Fibroblast of skin of back (primary cell): Measurements from ENCODE around the gene CDC42SE1.

Experiments
- DNase-seq: peaks from one replicate; pipeline ENCODE4 v3.0.0-alpha.2; 2013

CDC42SE1 gene

DNA sequence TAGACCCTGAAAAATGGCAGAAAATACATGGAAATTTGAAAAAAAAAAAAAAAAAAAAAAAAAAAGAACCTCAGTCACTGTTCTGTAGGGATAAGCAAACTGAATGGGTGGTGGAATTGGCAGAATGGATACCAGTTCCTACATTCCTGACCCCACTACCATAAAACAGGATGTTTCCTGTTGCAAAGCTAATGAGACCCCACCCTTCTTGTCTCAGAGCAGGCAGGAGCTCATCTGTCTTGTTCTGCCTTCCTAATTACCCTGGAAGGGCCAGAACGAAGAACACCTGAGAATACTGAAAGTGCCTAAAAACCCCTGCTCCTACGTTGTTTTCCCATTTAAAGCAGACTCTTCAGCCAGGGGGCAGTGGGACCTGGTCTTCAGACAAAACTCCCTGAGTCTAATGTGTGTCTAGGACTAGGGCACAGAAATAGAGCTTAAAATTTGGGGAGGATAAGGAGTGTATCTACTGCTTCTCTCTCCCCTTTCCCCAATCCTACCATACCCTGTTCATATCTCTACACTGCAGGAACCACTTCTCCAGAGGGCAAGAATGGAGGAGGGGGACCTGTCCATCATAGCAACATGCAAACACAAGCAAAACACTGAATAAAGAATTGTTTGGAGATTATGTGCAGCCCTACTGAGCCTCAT lies 7.9 kb downstream of the CDC42SE1 start:
- DNase-seq, result no peak

DNA sequence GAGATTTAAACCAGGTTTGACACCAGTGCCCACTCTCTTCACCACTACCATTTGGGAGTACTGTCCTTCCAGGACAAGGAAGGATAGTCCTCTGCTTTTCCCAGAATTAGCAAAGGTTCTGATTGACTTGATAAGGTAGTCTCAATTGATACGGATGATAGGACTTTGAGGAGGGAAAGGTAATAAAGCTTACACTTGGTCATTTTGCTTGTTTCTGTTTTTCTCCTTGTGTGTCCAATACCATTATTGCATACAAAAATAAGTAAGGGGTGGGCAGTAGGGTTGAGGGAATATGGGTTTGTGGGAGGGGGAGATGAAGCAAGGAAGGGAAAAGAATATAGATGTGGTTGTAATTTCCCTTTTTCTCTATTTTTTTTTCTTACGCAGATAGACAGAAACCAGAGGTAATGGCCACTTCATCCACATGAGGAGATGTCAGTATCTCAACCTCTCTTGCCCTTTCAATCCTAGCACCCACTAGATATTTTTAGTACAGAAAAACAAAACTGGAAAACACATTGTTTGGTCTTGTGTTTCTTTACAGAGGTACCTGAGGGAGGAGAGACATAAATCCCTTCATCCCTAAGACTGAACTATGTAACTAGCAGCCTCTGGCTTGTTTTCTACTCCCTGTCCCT lies 9.3 kb downstream of the CDC42SE1 start:
- DNase-seq, result no peak

DNA sequence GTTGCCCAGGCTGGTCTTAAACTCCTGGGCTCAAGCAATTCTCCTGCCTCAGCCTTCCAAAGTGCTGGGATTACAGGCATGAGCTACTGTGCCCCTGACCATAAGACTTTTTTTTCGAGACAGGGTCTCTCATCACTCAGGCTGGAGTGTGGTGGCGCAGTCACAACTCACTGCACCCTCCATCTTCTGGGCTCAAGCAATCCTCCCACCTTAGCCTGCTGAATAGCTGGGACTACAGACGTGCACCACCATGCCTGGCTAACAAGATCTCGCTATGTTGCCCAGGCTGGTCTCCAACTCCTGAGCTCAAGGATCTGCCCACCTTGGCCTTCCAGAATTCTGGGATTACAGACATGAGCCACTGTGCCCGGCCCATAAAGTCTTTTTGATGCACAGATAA lies 10.0 kb downstream of the CDC42SE1 start:
- no peak for DNase-seq

DNA sequence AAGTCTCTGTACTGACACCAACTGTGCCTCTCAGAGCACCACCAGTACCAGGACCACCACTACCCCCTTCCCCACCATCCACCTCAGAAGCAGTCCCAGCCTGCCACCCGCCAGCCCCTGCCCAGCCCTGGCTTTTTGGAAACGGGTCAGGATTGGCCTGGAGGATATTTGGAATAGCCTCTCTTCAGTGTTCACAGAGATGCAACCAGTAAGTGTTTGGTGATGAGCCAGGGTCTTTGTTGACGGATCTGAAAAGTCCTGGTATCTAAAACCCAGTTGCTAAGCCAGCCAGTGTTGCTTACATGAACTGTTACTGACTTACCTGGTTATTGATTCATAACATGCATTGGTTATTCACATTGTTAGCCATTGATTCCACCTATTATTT lies 10.8 kb downstream of the CDC42SE1 start:
- DNase-seq, result no peak

DNA sequence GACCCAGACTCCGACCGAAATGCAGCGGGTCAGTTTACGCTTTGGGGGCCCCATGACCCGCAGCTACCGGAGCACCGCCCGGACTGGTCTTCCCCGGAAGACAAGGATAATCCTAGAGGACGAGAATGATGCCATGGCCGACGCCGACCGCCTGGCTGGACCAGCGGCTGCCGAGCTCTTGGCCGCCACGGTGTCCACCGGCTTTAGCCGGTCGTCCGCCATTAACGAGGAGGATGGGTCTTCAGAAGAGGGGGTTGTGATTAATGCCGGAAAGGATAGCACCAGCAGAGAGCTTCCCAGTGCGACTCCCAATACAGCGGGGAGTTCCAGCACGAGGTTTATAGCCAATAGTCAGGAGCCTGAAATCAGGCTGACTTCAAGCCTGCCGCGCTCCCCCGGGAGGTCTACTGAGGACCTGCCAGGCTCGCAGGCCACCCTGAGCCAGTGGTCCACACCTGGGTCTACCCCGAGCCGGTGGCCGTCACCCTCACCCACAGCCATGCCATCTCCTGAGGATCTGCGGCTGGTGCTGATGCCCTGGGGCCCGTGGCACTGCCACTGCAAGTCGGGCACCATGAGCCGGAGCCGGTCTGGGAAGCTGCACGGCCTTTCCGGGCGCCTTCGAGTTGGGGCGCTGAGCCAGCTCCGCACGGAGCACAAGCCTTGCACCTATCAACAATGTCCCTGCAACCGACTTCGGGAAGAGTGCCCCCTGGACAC lies 11.3 kb downstream of the CDC42SE1 start:
- DNase-seq, result peak; percentile 65

DNA sequence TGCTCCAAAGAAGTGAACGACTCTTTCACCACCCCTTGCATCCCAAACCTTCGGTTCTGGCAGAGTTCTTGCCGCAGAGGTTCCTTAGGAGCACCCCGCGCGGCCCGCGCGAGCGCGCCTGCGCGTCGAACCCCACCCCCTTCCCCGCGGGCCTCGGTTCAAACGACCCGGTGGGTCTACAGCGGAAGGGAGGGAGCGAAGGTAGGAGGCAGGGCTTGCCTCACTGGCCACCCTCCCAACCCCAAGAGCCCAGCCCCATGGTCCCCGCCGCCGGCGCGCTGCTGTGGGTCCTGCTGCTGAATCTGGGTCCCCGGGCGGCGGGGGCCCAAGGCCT lies 11.9 kb downstream of the CDC42SE1 start, which contains the start of gene C1orf56:
TSS of gene C1orf56 (plus strand) at position 161 of the 334 bp plus-strand sequence. CDS start at position 258, 97 bp downstream.
- DNase-seq, result peak; percentile 64

DNA sequence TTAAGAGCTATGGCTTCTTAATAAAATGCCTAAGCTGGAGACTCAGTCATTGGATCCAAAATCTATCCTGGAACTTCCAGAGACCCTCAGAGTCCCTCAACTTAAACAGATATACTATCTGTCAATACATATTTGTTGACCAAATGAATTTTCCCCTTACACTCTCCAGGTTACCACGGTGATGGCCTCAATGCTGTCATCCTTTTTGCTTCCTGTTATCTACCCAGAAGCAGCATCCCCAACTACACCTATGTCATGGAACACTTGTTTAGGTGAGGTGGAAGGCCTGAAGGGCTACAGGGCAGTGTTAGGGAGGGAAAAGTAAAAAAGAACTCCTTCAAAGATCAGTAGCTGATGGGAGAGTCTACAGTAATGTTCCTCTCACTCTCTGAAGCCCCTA lies 16.3 kb downstream of the CDC42SE1 start:
- no peak for DNase-seq

DNA sequence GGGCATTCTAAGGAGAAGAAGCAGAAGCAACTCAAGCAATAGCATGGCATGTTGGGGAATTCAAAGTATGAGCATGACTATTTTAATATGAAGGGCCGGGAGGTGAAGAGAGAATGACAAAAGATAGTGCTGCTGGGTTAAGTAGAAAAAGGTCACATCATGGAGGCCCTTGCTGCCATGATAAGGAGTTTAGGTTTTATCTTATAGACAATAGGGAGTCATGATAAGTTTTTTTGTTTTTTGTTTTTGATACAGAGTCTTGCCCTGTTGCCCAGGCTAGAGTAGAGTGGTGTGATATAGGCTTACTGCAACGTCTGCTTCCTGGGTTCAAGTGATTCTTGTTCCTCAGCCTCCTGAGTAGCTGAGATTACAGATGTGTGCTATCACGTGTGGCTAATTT lies 19.9 kb downstream of the CDC42SE1 start:
- DNase-seq, result no peak

DNA sequence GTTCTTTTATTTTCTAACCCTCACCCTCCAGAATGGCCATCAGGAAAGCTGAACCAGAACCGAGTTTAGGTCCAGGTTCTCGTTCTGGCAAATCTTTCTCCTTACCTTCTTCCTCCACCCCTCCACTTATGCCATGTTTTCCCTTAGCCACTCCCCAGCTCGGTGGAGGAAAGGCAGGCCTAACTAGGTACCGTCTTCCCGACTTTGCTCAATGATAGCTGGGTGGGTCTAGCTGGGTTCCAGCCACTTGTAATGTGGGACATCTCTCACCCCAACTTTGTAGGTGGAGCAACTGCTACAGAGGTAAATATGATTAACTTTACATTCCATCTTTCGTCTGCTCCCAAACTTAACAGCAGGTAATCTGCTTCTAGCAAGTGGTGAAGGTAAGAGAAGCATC lies 22.4 kb downstream of the CDC42SE1 start:
- no peak for DNase-seq

DNA sequence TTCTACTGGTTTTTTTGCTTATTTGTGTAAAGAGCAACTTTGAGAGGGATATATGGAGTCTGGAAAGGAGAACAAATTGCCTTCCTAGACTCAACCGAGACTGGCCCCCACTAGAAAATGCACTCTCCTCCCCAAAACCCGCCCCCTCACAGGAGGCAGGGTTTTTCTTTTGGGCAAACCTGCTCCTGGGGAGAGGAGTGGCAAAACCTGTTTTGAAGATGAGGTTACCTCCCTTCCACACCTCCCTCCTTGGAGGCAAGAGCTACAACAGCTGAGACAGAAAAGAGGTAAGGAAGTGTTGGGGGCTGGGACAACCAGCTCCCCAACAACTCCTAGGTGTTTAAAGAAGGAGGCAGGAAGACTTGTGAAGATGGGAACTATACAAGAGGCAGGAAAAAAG lies 23.1 kb downstream of the CDC42SE1 start, which contains the start of gene BNIPL:
TSS of gene BNIPL (plus strand) at position 231 of the 400 bp plus-strand sequence. CDS start at position 371, 140 bp downstream.
- DNase-seq, result no peak

DNA sequence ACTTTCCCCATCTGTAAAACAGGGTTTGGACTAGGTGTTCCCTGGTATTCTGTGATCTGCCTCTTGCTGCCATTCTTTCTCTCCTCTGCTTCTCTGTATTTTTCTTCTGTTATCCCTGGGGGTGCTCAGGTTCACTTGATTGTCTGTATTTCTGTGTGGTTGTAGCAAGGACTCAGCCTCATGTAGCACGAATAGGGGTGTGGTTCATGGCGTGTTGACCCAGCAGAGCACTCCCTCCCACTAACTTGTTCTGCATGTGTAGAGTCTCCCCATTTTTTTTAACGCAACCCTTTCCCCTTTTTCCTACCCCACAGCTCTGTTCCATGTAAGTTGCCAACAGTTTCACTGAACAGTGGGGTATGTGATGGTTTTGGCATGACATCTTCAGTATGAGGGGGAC lies 24.3 kb downstream of the CDC42SE1 start:
- DNase-seq, result no peak

DNA sequence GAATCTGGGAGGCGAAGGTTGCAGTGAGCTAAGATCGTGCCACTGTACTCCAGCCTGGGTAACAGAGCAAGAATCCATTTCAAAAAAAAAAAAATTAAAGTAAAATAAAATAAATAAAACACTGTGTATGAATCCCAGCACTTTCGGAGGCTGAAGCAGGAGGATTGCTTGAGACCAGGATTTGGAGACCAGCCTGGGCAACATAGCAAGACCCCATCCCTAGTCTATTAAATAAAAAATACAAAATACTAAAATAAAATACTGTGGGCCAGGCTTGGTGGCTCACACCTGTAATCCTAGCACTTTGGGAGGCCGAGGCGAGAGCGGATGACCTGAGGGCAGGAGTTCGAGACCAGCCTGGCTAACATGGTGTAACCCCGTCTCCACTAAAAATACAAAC lies 27.3 kb downstream of the CDC42SE1 start:
- no peak for DNase-seq

DNA sequence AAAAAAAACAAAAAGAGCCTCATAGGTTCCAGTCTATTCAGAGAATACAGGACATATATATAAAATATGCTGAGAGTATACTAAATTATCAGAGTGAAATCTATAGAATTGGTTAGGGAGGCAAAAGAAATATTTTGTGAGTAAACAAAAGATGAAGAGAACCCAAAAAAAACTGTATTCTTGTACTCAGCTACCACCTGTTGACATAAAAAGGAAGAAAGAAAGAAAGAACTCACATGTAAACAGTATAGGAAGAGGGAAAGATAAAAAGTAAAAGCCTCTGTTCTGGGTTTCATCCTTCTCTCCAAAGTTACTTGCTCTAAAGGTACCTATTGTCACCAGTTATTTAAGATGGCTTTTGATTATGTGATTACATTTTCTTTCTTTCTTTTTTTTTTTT lies 33.0 kb downstream of the CDC42SE1 start:
- no peak for DNase-seq

DNA sequence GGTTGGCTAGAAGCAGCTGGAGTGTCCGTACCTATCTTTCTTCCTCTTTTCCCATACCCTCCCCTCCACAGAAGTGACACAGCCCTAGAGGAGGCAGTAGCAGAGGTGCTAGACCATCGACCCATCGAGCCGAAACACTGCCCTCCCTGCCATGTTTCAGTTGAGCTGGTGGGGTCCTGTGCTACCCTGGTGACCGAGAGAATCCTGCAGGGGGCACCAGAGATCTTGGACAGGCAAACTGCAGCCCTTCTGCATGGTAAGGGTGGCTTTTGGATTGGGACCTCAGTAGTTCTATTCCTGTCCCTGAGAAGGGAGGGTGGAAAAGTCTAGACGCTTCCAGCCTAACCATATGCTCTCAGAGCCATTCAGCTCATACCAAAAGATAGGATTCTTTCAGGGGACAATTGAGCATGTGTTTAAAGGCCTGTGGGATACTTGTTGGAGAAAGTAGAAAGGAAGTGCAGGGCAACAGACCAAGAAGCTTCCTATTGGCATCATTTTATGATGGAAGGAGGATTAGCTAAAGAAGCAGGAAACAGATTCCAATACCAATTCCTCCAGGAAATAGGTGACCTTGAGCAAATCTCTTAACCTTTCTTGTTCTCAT lies 34.8 kb downstream of the CDC42SE1 start:
- peak; percentile 60 for DNase-seq

DNA sequence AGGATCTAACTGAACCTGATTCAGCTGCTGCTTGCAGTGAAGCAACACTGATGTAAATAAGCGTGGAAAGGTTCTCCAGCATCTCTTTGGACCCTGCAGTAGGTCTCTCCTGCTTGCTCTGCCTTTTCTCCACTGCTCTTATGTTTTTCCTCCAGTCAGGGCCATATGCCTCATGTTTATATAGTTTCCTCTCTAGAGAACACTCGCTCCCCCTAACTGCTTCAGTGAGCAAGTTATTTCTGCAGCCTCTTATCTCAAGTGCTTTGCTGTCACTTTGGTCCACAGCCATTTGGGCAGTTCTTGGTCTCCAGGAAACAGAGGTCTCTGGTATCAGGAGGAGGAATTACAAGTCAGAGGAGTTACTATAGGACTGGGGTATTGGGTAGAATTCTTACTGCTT lies 45.9 kb downstream of the CDC42SE1 start:
- no peak for DNase-seq

DNA sequence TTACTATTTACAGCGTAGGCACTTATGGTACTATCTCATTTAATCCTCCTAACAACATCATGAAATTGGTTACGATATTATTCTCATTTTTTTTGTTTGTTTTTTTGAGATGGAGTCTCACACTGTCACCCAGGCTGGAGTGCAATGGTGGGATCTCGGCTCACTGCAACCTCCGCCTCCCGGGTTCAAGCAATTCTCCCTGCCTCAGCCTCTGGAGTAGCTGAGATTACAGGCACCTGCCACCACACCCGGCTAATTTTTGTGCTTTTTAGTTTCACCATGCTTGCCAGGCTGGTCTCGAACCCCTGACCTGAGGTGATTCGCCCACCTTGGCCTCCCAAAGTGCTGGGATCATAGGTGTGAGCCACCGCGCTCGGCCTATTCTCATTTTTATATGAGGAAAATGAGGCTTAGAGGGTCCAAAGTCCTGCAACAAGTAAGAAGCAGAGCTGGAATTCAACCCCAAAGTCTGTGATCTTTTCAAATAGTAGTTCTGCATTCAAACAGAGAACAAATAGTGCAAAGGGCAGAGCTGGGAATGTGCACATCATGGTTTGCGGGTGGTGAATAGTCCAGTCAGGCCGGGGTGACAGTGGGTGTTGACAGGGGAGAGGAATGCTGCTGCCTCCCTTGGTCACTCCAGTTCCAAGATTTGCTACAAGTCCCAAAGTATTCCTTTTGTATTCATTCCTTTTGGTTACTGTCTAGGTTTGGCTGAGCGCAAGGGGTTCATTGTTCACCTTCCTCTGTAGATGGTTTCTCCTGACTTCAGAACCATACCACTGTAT lies 46.5 kb downstream of the CDC42SE1 start:
- DNase-seq, result no peak

DNA sequence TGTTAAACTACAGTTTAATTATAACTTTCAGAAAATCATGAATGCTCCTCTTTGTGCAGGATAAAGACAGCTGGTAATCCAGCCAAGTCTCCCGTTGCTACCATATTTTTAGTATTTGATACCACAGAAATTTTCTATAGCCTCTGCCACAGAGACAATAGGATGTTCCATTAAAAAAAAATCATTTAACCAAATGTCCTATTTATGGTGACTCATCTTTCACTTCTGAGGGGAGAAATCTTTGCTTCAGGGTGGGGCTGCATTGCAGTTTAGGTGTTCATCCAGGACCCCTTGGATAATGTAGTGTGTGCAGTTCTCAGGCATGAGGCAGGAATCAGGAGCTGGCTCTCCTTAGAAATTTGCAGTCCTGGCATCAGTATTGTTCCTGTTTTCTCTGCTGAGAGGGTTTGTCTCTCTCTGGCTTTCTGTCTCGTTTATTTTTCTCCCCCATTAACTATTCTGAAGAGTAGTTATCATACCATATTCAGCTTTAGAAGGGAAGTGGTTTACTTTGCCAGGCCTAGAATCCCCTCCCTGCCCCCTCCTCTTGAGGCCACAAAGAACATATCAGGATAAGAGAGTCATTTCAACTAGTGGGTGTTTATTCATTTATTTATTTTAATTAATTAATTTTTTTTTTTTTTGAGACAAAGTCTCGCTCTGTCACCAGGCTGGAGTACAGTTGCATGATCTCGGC lies 48.1 kb downstream of the CDC42SE1 start:
- peak; percentile 23 for DNase-seq

DNA sequence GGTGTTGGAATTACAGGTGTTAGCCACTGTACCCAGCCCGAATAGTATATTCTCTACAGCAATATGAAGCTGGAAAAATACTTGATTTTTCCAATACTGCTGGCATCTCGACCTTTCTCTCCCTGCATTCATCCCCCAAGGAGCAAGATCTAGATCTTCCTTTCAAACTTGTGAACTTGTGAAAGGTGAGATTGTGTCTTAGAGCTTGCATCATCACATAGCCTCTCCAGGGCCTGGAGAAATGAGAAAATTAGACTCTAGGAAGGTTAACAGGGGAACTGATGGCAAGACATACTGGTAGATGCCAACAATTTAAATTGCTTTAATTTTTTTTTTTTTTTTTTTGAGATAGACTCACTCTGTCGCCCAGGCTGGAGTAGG lies 49.1 kb downstream of the CDC42SE1 start:
- DNase-seq, result no peak

DNA sequence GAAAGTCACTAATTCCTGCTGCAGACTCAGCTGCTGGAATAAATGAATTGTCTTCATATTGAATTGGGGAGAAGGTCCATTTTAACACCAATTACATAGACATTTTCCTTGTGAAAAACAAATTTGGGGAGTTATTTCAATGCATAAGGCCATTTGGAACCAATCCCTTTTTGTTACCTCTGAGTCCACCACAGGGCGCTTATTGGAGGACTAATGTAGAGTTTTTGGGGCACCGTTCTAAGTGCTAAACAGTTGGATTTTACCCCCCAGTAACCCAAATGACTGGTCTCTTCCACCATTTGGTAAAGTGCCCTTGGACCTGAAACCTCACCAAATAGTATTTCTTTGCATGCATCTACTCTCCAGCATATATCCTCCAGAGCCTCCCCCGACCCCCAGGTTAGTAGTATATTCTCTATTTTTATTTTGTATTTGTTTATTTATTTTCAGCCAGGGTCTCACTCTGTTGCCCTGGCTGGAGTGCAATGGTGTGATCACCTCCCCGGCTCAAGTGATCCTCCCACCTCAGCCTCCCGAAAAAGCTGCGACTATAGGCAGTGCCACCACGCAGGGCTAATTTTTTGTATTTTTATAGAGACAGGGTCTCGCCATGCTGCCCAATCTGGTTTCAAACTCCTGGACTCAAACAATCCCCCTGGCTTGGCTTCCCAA lies 49.6 kb downstream of the CDC42SE1 start:
- DNase-seq, result no peak

DNA sequence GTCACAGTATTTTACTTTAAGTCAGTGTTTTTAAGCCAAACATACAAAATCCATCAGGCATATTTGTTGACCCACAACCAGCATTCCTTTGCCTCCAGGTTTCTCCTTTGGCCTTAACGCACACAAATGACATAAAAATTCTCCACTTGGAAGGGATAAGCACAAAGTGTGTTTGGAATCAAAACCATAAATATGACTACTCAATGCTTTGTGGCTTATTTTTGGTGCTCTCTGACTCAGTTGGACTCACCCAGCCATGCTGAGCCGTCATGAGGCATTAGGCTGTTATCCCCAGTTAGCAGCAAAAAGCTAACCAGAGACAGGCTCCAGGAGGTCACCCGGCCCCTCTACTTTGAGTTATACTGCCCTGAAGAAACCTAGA lies 50.2 kb downstream of the CDC42SE1 start:
- DNase-seq, result peak; percentile 43
